GM23338 (cell line): ENCODE results near the gene MYO16. TPM values are rescaled to one million over a fixed set of nuclear protein-coding genes. Genes with fewer than 3 reads are reported as not detected.
"Not testable (repeated sequence)": the region's sequence is repeated elsewhere in the genome, so short reads cannot be mapped to it uniquely, and the experiment has no call there.

Experiments used
- ATAC-seq: fragments of 200-7000 bp; cut with Tn5 transposase; 3 replicates; pipeline ENCODE4 v1.9.1; 2020
- DNase-seq: peaks from one replicate; pipeline ENCODE4 v3.0.0-alpha.2; 2015; ENCODE audit warnings: low spot score
- H2AFZ ChIP-seq: fragments of 200-600 bp; sonication (generic); 2 replicates; pipeline ENCODE4 v1.8.0; 2016; ENCODE audit warnings: antibody characterized with exemption, mild to moderate bottlenecking, moderate library complexity
- H3F3A ChIP-seq: fragments of 200-600 bp; sonication (generic); replicated peaks from 2 replicates; pipeline ENCODE4 v1.8.0; 2017; ENCODE audit warnings: antibody characterized with exemption, mixed run types, low read depth
- H3K27ac ChIP-seq: fragments of 200-600 bp; sonication (generic); 2 replicates; pipeline ENCODE4 v1.6.1; 2016; ENCODE audit warnings: low read depth
- H3K27me3 ChIP-seq: fragments of 200-600 bp; sonication (generic); 2 replicates; pipeline ENCODE4 v1.8.0; 2016; ENCODE audit warnings: mild to moderate bottlenecking, mixed run types, moderate library complexity; ENCODE audit not compliant: insufficient read depth
- H3K36me3 ChIP-seq: fragments of 200-600 bp; sonication (generic); 2 replicates; pipeline ENCODE4 v1.8.0; 2016; ENCODE audit warnings: mild to moderate bottlenecking; ENCODE audit not compliant: insufficient read depth
- H3K4me1 ChIP-seq: fragments of 200-600 bp; sonication (generic); 2 replicates; pipeline ENCODE4 v1.8.0; 2016; ENCODE audit warnings: mild to moderate bottlenecking, moderate library complexity; ENCODE audit not compliant: insufficient read depth
- H3K4me2 ChIP-seq: fragments of 200-600 bp; sonication (generic); 2 replicates; pipeline ENCODE4 v1.7.1; 2017; ENCODE audit warnings: mixed run types
- H3K4me3 ChIP-seq: fragments of 200-600 bp; sonication (generic); 2 replicates; pipeline ENCODE4 v1.6.1; 2016; ENCODE audit warnings: mixed run types
- H3K79me2 ChIP-seq: fragments of 200-600 bp; sonication (generic); replicated peaks from 2 replicates; pipeline ENCODE4 v1.8.0; 2017; ENCODE audit warnings: mild to moderate bottlenecking; ENCODE audit not compliant: insufficient read depth
- H3K9me2 ChIP-seq: fragments of 200-600 bp; sonication (generic); 2 replicates; pipeline ENCODE4 v1.8.0; 2017; ENCODE audit not compliant: insufficient read depth
- H4K20me1 ChIP-seq: fragments of 200-600 bp; sonication (generic); replicated peaks from 2 replicates; pipeline ENCODE4 v1.8.0; 2017; ENCODE audit warnings: mild to moderate bottlenecking; ENCODE audit not compliant: insufficient read depth
- H3K27ac Mint-ChIP-seq: 2 replicates; pipeline ENCODE4 v1.8.0; 2020; ENCODE audit warnings: inconsistent platforms, mild to moderate bottlenecking, moderate library complexity, mixed read lengths
- H3K27me3 Mint-ChIP-seq: 3 replicates; pipeline ENCODE4 v1.8.0; 2022; ENCODE audit warnings: low read depth, mild to moderate bottlenecking, moderate library complexity, mixed read lengths, inconsistent platforms; ENCODE audit not compliant: insufficient read depth, poor library complexity
- H3K36me3 Mint-ChIP-seq: 3 replicates; pipeline ENCODE4 v1.8.0; 2021; ENCODE audit warnings: low read depth, mild to moderate bottlenecking, inconsistent platforms, moderate library complexity, mixed read lengths
- H3K4me1 Mint-ChIP-seq: 3 replicates; pipeline ENCODE4 v1.8.0; 2020; ENCODE audit warnings: mild to moderate bottlenecking, inconsistent platforms, mixed read lengths
- H3K4me3 Mint-ChIP-seq: 3 replicates; pipeline ENCODE4 v1.8.0; 2021; ENCODE audit warnings: moderate library complexity, mild to moderate bottlenecking, inconsistent platforms, mixed read lengths
- H3K9me3 Mint-ChIP-seq: 3 replicates; pipeline ENCODE4 v1.8.0; 2020; ENCODE audit warnings: moderate library complexity, mild to moderate bottlenecking, inconsistent platforms, mixed read lengths
- JUNB ChIP-seq: IDR thresholded peaks from one replicate; pipeline ENCODE4 v1.6.1; 2016; ENCODE audit warnings: antibody characterized with exemption; ENCODE audit not compliant: unreplicated experiment
- ZNF331 ChIP-seq: fragments of 250-450 bp; sonication (Bioruptor Pico); IDR thresholded peaks from 2 replicates; pipeline ENCODE4 v1.5.0; 2020; ENCODE audit warnings: low read depth, mild to moderate bottlenecking, moderate library complexity
- polyA plus RNA-seq: library from polyadenylated mRNA; unstranded; fragments of >200 nt; fragmentation: Nextera tagmentation; extraction: Ambion mirVana; gene quantifications from 2 replicates; pipeline ENCODE4 v1.2.1, GENCODE V29; 2016
- total RNA-seq: library from RNA; depleted of rRNA; stranded (reverse); fragments of >200 nt; shearing (Covaris generic); gene quantifications from 2 replicates; pipeline ENCODE4 v1.2.3, GENCODE V29; 2014
- TF ChIP-seq, protein P1 (sequence below): fragments of 250-450 bp; sonication (Bioruptor Pico); IDR thresholded peaks from 2 replicates; pipeline ENCODE4 v1.5.0; 2020; ENCODE audit warnings: mild to moderate bottlenecking, moderate library complexity
- TF ChIP-seq, protein P2 (sequence below): IDR thresholded peaks from one replicate; pipeline ENCODE4 v1.6.1; 2018; ENCODE audit warnings: antibody characterized with exemption; ENCODE audit not compliant: unreplicated experiment
- TF ChIP-seq, protein P3 (sequence below): IDR thresholded peaks from 2 replicates; pipeline ENCODE4 v1.6.1; 2016; ENCODE audit warnings: antibody characterized with exemption

The MYO16 gene
- total and polyA plus RNA-seq, 2 experiments from 2014 or later, result 0.10 to 0.13 TPM

DNA sequence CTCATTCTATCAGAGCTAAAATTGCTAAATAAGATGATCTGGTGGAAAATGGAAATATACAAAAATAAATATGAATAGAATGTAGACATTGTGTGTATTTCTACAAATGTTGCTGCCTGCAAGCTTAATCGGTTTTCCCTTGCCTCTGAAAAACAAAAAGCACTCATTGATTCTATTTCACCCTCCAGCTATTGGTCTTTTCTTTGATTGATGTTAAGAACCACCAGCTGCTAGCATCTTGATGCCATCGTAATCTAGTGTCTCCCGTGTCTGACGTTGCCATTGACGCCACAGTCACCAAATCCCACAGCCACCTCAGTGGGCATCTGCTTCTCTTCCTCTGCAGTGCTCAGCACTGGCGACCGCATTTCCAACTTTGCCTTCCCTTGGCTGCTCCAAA lies 461.8 kb downstream of the MYO16 start (continued):
- TF ChIP-seq, protein P1, sequence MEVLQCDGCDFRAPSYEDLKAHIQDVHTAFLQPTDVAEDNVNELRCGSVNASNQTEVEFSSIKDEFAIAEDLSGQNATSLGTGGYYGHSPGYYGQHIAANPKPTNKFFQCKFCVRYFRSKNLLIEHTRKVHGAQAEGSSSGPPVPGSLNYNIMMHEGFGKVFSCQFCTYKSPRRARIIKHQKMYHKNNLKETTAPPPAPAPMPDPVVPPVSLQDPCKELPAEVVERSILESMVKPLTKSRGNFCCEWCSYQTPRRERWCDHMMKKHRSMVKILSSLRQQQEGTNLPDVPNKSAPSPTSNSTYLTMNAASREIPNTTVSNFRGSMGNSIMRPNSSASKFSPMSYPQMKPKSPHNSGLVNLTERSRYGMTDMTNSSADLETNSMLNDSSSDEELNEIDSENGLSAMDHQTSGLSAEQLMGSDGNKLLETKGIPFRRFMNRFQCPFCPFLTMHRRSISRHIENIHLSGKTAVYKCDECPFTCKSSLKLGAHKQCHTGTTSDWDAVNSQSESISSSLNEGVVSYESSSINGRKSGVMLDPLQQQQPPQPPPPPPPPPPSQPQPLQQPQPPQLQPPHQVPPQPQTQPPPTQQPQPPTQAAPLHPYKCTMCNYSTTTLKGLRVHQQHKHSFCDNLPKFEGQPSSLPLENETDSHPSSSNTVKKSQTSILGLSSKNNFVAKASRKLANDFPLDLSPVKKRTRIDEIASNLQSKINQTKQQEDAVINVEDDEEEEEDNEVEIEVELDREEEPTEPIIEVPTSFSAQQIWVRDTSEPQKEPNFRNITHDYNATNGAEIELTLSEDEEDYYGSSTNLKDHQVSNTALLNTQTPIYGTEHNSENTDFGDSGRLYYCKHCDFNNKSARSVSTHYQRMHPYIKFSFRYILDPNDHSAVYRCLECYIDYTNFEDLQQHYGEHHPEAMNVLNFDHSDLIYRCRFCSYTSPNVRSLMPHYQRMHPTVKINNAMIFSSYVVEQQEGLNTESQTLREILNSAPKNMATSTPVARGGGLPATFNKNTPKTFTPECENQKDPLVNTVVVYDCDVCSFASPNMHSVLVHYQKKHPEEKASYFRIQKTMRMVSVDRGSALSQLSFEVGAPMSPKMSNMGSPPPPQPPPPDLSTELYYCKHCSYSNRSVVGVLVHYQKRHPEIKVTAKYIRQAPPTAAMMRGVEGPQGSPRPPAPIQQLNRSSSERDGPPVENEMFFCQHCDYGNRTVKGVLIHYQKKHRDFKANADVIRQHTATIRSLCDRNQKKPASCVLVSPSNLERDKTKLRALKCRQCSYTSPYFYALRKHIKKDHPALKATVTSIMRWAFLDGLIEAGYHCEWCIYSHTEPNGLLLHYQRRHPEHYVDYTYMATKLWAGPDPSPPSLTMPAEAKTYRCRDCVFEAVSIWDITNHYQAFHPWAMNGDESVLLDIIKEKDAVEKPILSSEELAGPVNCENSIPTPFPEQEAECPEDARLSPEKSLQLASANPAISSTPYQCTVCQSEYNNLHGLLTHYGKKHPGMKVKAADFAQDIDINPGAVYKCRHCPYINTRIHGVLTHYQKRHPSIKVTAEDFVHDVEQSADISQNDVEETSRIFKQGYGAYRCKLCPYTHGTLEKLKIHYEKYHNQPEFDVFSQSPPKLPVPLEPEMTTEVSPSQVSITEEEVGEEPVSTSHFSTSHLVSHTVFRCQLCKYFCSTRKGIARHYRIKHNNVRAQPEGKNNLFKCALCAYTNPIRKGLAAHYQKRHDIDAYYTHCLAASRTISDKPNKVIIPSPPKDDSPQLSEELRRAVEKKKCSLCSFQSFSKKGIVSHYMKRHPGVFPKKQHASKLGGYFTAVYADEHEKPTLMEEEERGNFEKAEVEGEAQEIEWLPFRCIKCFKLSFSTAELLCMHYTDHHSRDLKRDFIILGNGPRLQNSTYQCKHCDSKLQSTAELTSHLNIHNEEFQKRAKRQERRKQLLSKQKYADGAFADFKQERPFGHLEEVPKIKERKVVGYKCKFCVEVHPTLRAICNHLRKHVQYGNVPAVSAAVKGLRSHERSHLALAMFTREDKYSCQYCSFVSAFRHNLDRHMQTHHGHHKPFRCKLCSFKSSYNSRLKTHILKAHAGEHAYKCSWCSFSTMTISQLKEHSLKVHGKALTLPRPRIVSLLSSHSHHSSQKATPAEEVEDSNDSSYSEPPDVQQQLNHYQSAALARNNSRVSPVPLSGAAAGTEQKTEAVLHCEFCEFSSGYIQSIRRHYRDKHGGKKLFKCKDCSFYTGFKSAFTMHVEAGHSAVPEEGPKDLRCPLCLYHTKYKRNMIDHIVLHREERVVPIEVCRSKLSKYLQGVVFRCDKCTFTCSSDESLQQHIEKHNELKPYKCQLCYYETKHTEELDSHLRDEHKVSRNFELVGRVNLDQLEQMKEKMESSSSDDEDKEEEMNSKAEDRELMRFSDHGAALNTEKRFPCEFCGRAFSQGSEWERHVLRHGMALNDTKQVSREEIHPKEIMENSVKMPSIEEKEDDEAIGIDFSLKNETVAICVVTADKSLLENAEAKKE (CRISPR knock-in tag), result no peak
- TF ChIP-seq, protein P2, sequence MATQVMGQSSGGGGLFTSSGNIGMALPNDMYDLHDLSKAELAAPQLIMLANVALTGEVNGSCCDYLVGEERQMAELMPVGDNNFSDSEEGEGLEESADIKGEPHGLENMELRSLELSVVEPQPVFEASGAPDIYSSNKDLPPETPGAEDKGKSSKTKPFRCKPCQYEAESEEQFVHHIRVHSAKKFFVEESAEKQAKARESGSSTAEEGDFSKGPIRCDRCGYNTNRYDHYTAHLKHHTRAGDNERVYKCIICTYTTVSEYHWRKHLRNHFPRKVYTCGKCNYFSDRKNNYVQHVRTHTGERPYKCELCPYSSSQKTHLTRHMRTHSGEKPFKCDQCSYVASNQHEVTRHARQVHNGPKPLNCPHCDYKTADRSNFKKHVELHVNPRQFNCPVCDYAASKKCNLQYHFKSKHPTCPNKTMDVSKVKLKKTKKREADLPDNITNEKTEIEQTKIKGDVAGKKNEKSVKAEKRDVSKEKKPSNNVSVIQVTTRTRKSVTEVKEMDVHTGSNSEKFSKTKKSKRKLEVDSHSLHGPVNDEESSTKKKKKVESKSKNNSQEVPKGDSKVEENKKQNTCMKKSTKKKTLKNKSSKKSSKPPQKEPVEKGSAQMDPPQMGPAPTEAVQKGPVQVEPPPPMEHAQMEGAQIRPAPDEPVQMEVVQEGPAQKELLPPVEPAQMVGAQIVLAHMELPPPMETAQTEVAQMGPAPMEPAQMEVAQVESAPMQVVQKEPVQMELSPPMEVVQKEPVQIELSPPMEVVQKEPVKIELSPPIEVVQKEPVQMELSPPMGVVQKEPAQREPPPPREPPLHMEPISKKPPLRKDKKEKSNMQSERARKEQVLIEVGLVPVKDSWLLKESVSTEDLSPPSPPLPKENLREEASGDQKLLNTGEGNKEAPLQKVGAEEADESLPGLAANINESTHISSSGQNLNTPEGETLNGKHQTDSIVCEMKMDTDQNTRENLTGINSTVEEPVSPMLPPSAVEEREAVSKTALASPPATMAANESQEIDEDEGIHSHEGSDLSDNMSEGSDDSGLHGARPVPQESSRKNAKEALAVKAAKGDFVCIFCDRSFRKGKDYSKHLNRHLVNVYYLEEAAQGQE, result no peak
- TF ChIP-seq, protein P3, sequence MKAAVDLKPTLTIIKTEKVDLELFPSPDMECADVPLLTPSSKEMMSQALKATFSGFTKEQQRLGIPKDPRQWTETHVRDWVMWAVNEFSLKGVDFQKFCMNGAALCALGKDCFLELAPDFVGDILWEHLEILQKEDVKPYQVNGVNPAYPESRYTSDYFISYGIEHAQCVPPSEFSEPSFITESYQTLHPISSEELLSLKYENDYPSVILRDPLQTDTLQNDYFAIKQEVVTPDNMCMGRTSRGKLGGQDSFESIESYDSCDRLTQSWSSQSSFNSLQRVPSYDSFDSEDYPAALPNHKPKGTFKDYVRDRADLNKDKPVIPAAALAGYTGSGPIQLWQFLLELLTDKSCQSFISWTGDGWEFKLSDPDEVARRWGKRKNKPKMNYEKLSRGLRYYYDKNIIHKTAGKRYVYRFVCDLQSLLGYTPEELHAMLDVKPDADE, result no peak
- TF ChIP-seq JUNB (no peak), ZNF331 (CRISPR knock-in tag) (no peak)

DNA sequence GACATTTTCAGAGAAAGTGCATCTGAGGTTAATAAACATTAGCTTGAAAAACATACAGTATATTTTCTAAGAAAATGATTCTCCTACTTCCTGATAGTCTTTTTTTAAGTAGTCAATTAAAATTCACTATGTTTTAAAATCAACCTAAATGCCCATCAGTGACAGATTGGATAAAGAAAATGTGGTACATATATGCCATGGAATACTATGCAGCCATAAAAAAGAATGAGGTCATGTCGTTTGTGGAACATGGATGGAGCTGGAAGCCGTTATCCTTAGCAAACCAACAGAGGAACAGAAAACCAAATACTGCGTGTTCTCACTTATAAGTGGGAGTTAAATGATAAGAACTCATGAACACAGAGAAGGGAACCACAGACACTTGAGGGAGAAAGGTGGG lies 462.8 kb downstream of the MYO16 start:
- peaks cover 11% of the 10 kb centered on the region; the same call in 2 of the 3 replicates for H3K9me3 Mint-ChIP-seq
- H3K79me2 ChIP-seq, H3K27ac ChIP-seq, H3K36me3 Mint-ChIP-seq, H3K4me3 Mint-ChIP-seq, H3K36me3 ChIP-seq, H3F3A ChIP-seq, H3K4me1 ChIP-seq, H3K27ac Mint-ChIP-seq, H3K4me2 ChIP-seq, H3K4me3 ChIP-seq, H3K27me3 ChIP-seq, H4K20me1 ChIP-seq, ATAC-seq, H3K4me1 Mint-ChIP-seq, H3K9me2 ChIP-seq, H3K27me3 Mint-ChIP-seq, H2AFZ ChIP-seq, DNase-seq: not testable (repeated sequence)
